Liver (tissue), 3 donors: ENCODE measurements around the gene TRAPPC12.

Experiments
- CTCF ChIP-seq: fragments of 150-350 bp; IDR thresholded peaks from 2 replicates; pipeline ENCODE4 v1.5.1; 2017; ENCODE audit warnings: improper control_type of control experiment, low read depth, low read length; ENCODE audit not compliant: missing input control
- RAD21 ChIP-seq, 2 donors: IDR thresholded peaks; 2 replicates each; pipeline ENCODE4 v1.6.1; 2016; ENCODE audit warnings: antibody characterized with exemption in 2 of 2, mild to moderate bottlenecking in 2 of 2
- donor health status: healthy.
- donor health status: healthy.

GRCh38 chr2:3345621-3346020, 33.9 kb upstream of the TRAPPC12 start:
- TF ChIP-seq CTCF (no peak), RAD21 (IDR thresholded peaks at IDR 0.05) (no peak)
